H1 (cell line): ENCODE measurements around the gene TSEN54. TPM values are rescaled to one million over a fixed set of nuclear protein-coding genes. Genes with fewer than 3 reads are reported as not detected.

ENCODE experiments used
- CTCF ChIA-PET: fragments of 300-600 bp; sonication (Branson Sonifier 250); formaldehyde crosslinking; loops from one replicate; lab custom pipeline; 2021; ENCODE audit not compliant: partially characterized antibody; lab: Charles Lee
- POLR2A ChIA-PET: fragments of 300-600 bp; sonication (Branson Sonifier 250); formaldehyde crosslinking; loops from one replicate; lab custom pipeline; 2021; ENCODE audit warnings: inconsistent platforms; ENCODE audit not compliant: partially characterized antibody; lab: Charles Lee
- DNase-seq, 2 experiments: peaks; one replicate each; pipeline versions ENCODE4 v3.0.0 to v3.0.0-alpha.2; 2010 to 2022; ENCODE audit warnings: low spot score in 2 of 2, low read depth in 1 of 2, mixed read lengths in 1 of 2
- FAIRE-seq: peaks from 2 replicates; lab custom pipeline; 2011; peaks lifted over from hg19 to GRCh38; lab: Jason Lieb, UNC
- H2AFZ ChIP-seq: 2 replicates; pipeline ENCODE4 v1.8.1; 2012; ENCODE audit warnings: low read length, inconsistent platforms
- H2AK5ac ChIP-seq: 2 replicates; pipeline ENCODE4 v1.6.1; 2013; ENCODE audit warnings: low read depth, low read length
- H2BK120ac ChIP-seq: replicated peaks from 2 replicates; pipeline ENCODE3; 2013; ENCODE audit warnings: low read depth, low read length, inconsistent platforms
- H2BK12ac ChIP-seq: 2 replicates; pipeline ENCODE4 v1.6.1; 2013; ENCODE audit warnings: low read depth, low read length
- H2BK15ac ChIP-seq: 2 replicates; pipeline ENCODE4 v1.6.1; 2013; ENCODE audit warnings: low read length
- H2BK20ac ChIP-seq: 2 replicates; pipeline ENCODE4 v1.6.1; 2013; ENCODE audit warnings: low read length
- H2BK5ac ChIP-seq: 2 replicates; pipeline ENCODE4 v1.6.1; 2013; ENCODE audit warnings: low read depth, low read length
- H3K14ac ChIP-seq: 2 replicates; pipeline ENCODE4 v1.6.1; 2013; ENCODE audit warnings: inconsistent platforms; ENCODE audit not compliant: insufficient read length
- H3K18ac ChIP-seq: 2 replicates; pipeline ENCODE4 v1.6.1; 2013; ENCODE audit warnings: low read length; ENCODE audit errors: extremely low read depth
- H3K23ac ChIP-seq: 2 replicates; pipeline ENCODE4 v1.6.1; 2013; ENCODE audit warnings: inconsistent platforms; ENCODE audit not compliant: insufficient read length
- H3K23me2 ChIP-seq: 2 replicates; pipeline ENCODE4 v1.6.1; 2013; ENCODE audit warnings: low read depth, low read length
- H3K27ac ChIP-seq: 2 replicates; pipeline ENCODE4 v1.6.1; 2011; ENCODE audit warnings: low read depth, low read length, inconsistent platforms
- H3K27me3 ChIP-seq, 4 experiments: replicated peaks in 1 of 4; 1 replicate in 1 of 4; 2 replicates in 3 of 4; pipeline versions ENCODE4 v1.6.1 to v1.8.1; 2011 to 2013; ENCODE audit warnings: low read length in 3 of 4, mild to moderate bottlenecking in 3 of 4, inconsistent platforms in 2 of 4, mixed read lengths in 2 of 4, moderate library complexity in 1 of 4; ENCODE audit not compliant: control insufficient read depth in 3 of 4, insufficient read depth in 3 of 4; ENCODE audit errors: extremely low read depth in 1 of 4
- H3K36me3 ChIP-seq, 4 experiments: 2 replicates each; pipeline versions ENCODE4 v1.6.1 to v1.8.1; 2011 to 2013; ENCODE audit warnings: mild to moderate bottlenecking in 4 of 4, low read length in 3 of 4, moderate library complexity in 2 of 4, control low read depth in 1 of 4, inconsistent platforms in 1 of 4; ENCODE audit not compliant: insufficient read depth in 4 of 4, control insufficient read depth in 2 of 4
- H3K4ac ChIP-seq: replicated peaks from 2 replicates; pipeline ENCODE3; 2013; ENCODE audit warnings: low read length, low read depth, mixed read lengths, inconsistent platforms; ENCODE audit not compliant: insufficient read length
- H3K4me1 ChIP-seq, 4 experiments: replicated peaks in 1 of 4; 1 replicate in 1 of 4; 2 replicates in 3 of 4; pipeline versions ENCODE4 v1.6.1 to v1.8.1; 2011 to 2013; ENCODE audit warnings: low read length in 3 of 4, inconsistent platforms in 2 of 4, mixed read lengths in 1 of 4; ENCODE audit not compliant: insufficient read depth in 4 of 4, control insufficient read depth in 3 of 4
- H3K4me2 ChIP-seq, 2 experiments: 2 replicates each; pipeline versions ENCODE4 v1.6.1 to v1.8.1; 2011 to 2013; ENCODE audit warnings: low read depth in 2 of 2, low read length in 2 of 2, control low read depth in 1 of 2, inconsistent platforms in 1 of 2, mild to moderate bottlenecking in 1 of 2; ENCODE audit not compliant: insufficient read depth in 1 of 2
- H3K4me3 ChIP-seq, 4 experiments: fragments of 200-600, 300-600 bp in 1 of 4; sonication (generic), shearing (Covaris generic), sonication (Bioruptor Twin) in 1 of 4; 2 replicates each; pipeline versions ENCODE4 v1.5.1 to v1.8.1; 2011 to 2016; ENCODE audit warnings: low read length in 4 of 4, low read depth in 3 of 4, control low read depth in 2 of 4, inconsistent platforms in 2 of 4, mild to moderate bottlenecking in 2 of 4, mixed read lengths in 1 of 4, moderate library complexity in 1 of 4; ENCODE audit not compliant: insufficient read depth in 2 of 4; ENCODE audit errors: extremely low read depth in 1 of 4
- H3K56ac ChIP-seq: replicated peaks from 2 replicates; pipeline ENCODE3; 2013; ENCODE audit warnings: low read depth, mild to moderate bottlenecking, mixed read lengths, low read length, inconsistent platforms; ENCODE audit not compliant: insufficient read length
- H3K79me1 ChIP-seq: 2 replicates; pipeline ENCODE4 v1.6.1; 2013; ENCODE audit warnings: low read depth, low read length, control low read depth
- H3K79me2 ChIP-seq, 2 experiments: 2 replicates each; pipeline versions ENCODE4 v1.6.1 to v1.8.1; 2012 to 2013; ENCODE audit warnings: low read length in 2 of 2, mild to moderate bottlenecking in 2 of 2, inconsistent platforms in 1 of 2; ENCODE audit not compliant: insufficient read depth in 2 of 2, control insufficient read depth in 1 of 2
- H3K9ac ChIP-seq, 4 experiments: replicated peaks in 1 of 4; 1 replicate in 1 of 4; 2 replicates in 3 of 4; pipeline versions ENCODE4 v1.6.1 to v1.8.1; 2011 to 2013; ENCODE audit warnings: low read depth in 3 of 4, low read length in 3 of 4, control low read depth in 2 of 4, mild to moderate bottlenecking in 2 of 4, moderate library complexity in 2 of 4, inconsistent platforms in 1 of 4; ENCODE audit errors: extremely low read depth in 1 of 4
- H3K9me3 ChIP-seq, 2 experiments: 2 replicates each; pipeline versions ENCODE4 v1.6.1 to v1.8.1; 2012 to 2013; ENCODE audit warnings: mild to moderate bottlenecking in 2 of 2, moderate library complexity in 2 of 2, control low read depth in 1 of 2, inconsistent platforms in 1 of 2, low read depth in 1 of 2, low read length in 1 of 2, mixed read lengths in 1 of 2; ENCODE audit not compliant: insufficient read depth in 2 of 2
- H4K20me1 ChIP-seq, 2 experiments: replicated peaks in 1 of 2; 2 replicates each; pipeline versions ENCODE3 to v1.8.1; 2011 to 2013; ENCODE audit warnings: inconsistent platforms in 2 of 2, low read length in 2 of 2, mild to moderate bottlenecking in 1 of 2; ENCODE audit not compliant: insufficient read depth in 2 of 2, control insufficient read depth in 1 of 2
- H4K5ac ChIP-seq: 2 replicates; pipeline ENCODE4 v1.6.1; 2013; ENCODE audit warnings: low read length, low read depth, mixed read lengths, inconsistent platforms; ENCODE audit not compliant: insufficient read length
- H4K8ac ChIP-seq: 2 replicates; pipeline ENCODE4 v1.8.0; 2013; ENCODE audit warnings: mild to moderate bottlenecking, moderate library complexity, low read length, inconsistent platforms; ENCODE audit not compliant: insufficient read depth; ENCODE audit errors: extremely low read depth
- H4K91ac ChIP-seq: replicated peaks from 2 replicates; pipeline ENCODE3; 2013; ENCODE audit warnings: low read length, mixed read lengths, inconsistent platforms; ENCODE audit not compliant: insufficient read length
- GABPA ChIP-seq: IDR thresholded peaks from 2 replicates; pipeline ENCODE4 v1.6.1; 2011; ENCODE audit warnings: mild to moderate bottlenecking, low read length, moderate library complexity, borderline replicate concordance; ENCODE audit not compliant: insufficient read depth
- HDAC2 ChIP-seq, 2 experiments: fragments of 300-600 bp in 1 of 2; sonication (generic) in 1 of 2; IDR thresholded peaks; 2 replicates each; pipeline ENCODE4 v1.6.1; 2011 to 2012; ENCODE audit warnings: low read depth in 2 of 2, low read length in 2 of 2, mild to moderate bottlenecking in 2 of 2, moderate library complexity in 2 of 2, borderline replicate concordance in 1 of 2, inconsistent platforms in 1 of 2
- MAX ChIP-seq: IDR thresholded peaks from 2 replicates; pipeline ENCODE4 v1.6.1; 2012; ENCODE audit warnings: inconsistent platforms
- RAD21 ChIP-seq, 2 experiments: IDR thresholded peaks in 1 of 2; conservative IDR thresholded peaks in 1 of 2; 2 replicates each; pipeline ENCODE4 v1.6.1; 2011; ENCODE audit warnings: low read depth in 2 of 2, low read length in 2 of 2, improper control_type of control experiment in 1 of 2, inconsistent platforms in 1 of 2, mild to moderate bottlenecking in 1 of 2, moderate library complexity in 1 of 2
- RNF2 ChIP-seq: fragments of 200-900, 300-1000 bp; sonication (generic); IDR thresholded peaks from 2 replicates; pipeline ENCODE4 v1.7.1; 2016; ENCODE audit warnings: borderline replicate concordance, low read depth, mild to moderate bottlenecking, antibody characterized with exemption, low read length; ENCODE audit not compliant: poor library complexity, severe bottlenecking; ENCODE audit errors: missing control alignments
- SUZ12 ChIP-seq: fragments of 200-600 bp; sonication (generic); IDR thresholded peaks from 2 replicates; pipeline ENCODE4 v1.6.1; 2012; ENCODE audit warnings: mild to moderate bottlenecking, inconsistent platforms, low read length, moderate library complexity, mixed read lengths
- TEAD4 ChIP-seq: IDR thresholded peaks from 2 replicates; pipeline ENCODE4 v1.6.1; 2012; ENCODE audit warnings: low read depth, low read length, inconsistent platforms, mixed read lengths
- WGBS, 2 experiments: shearing (Covaris generic) in 1 of 2; methylation state at CpG; one replicate each; pipeline versions ENCODE4 v1.1.6 to v1.1.7; 2013 to 2015; ENCODE audit warnings: low lambda C conversion rate in 2 of 2, mixed read lengths in 2 of 2, inconsistent platforms in 1 of 2, low coverage in 1 of 2, missing lambda C conversion rate in 1 of 2; ENCODE audit not compliant: insufficient replicate concordance in 2 of 2, insufficient coverage in 1 of 2, insufficient read length in 1 of 2; ENCODE audit errors: extremely low coverage in 1 of 2, missing lambda C conversion rate in 1 of 2; 5-methylcytosine and 5-hydroxymethylcytosine counted together
- polyA plus RNA-seq, 7 experiments: library from polyadenylated mRNA; depleted of rRNA in 3 of 7; stranded (reverse) in 5 of 7; unstranded in 2 of 7; fragments of >200 nt in 5 of 7; fragments of 200-250 nt in 2 of 7; gene quantifications; 1 replicate in 5 of 7; 2 replicates in 1 of 7; 4 replicates in 1 of 7; pipeline versions ENCODE4 v1.2.1 to v1.2.3, GENCODE V29; 2011 to 2013; ENCODE audit warnings: missing spikeins in 2 of 7, mixed read lengths in 2 of 7
- total RNA-seq: library from RNA; stranded (reverse); fragmentation: NEBNext Ultra II Directional; extraction: Animal tissue kit (Norgen Biotek cat#: 25700); gene quantifications from 2 replicates; pipeline ENCODE4 v1.2.1, GENCODE V29; 2021

Gene TSEN54
- total and polyA plus RNA-seq, 2 of the 8 experiments (the other 6 are each of a cell fraction or from before 2014, with no cell fraction given), result 43.6 to 60.3 TPM

GRCh38 chr17:75564195-75564594, 47.9 kb downstream of the TSEN54 start:
- H2BK5ac ChIP-seq, result no peak overlapping the region
- H2AFZ ChIP-seq, result no peak overlapping the region
- no peak overlapping the region for H3K14ac ChIP-seq
- no peak overlapping the region for H3K9ac ChIP-seq
- no peak overlapping the region for H3K4me2 ChIP-seq
- H3K4me1 ChIP-seq, result no peaks in the 10 kb centered on the region
- H4K20me1 ChIP-seq, result peaks cover 0 to 7% of the 10 kb centered on the region in 2 experiments
- H3K27me3 ChIP-seq, result no peaks in the 10 kb centered on the region
- peaks cover 3 to 15% (median 10%) of the 10 kb centered on the region in 4 experiments for H3K36me3 ChIP-seq
- CTCF ChIA-PET, result interaction anchor here (1.1 to 1.8 kb wide), 2 partner anchors 11 to 53 kb away, joined by 4 to 6 read pairs; no protein-coding TSS in a partner anchor
- no peak overlapping the region for H4K5ac ChIP-seq
- H2AK5ac ChIP-seq, result no peak overlapping the region
- H3K23me2 ChIP-seq, result no peaks in the 10 kb centered on the region
- H3K4me3 ChIP-seq, result no peak overlapping the region
- no peak overlapping the region for H3K27ac ChIP-seq
- no peak overlapping the region for H4K91ac ChIP-seq
- H4K8ac ChIP-seq, result no peak overlapping the region; the same call in 1 of the 2 replicates
- H3K79me2 ChIP-seq, result no peaks in the 10 kb centered on the region
- FAIRE-seq (no peak), DNase-seq (no peak)
- no peaks in the 10 kb centered on the region for H3K79me1 ChIP-seq
- H3K56ac ChIP-seq, result no peak overlapping the region
- no peak overlapping the region for H3K4ac ChIP-seq
- H3K9me3 ChIP-seq, result no peaks in the 10 kb centered on the region
- H2BK120ac ChIP-seq, result no peak overlapping the region
- no peak for TF ChIP-seq SUZ12
- TF ChIP-seq RNF2, result no peak
- TF ChIP-seq TEAD4, result no peak
- TF ChIP-seq GABPA, result no peak
- no peak for TF ChIP-seq RAD21 (IDR thresholded peaks at IDR 0.05 in 1 of 2, conservative IDR thresholded peaks at IDR 0.05 in 1 of 2; ENCODE audit: low read depth in 2 of 2, low read length in 2 of 2)
- no peak for TF ChIP-seq MAX
- TF ChIP-seq HDAC2 (IDR thresholded peaks at IDR 0.05; ENCODE audit: borderline replicate concordance in 1 of 2, low read depth in 2 of 2, low read length in 2 of 2), result no peak
- no peak overlapping the region for H3K23ac ChIP-seq
- H2BK20ac ChIP-seq, result no peak overlapping the region
- 95% methylated on average over 11 of the region's 11 CpGs; no CpG with 5 or more reads in 1 of the 2 experiments for WGBS, 2 experiments
- H2BK12ac ChIP-seq, result no peak overlapping the region
- POLR2A ChIA-PET, result no interaction called here
- H3K18ac ChIP-seq, result no peak overlapping the region
- H2BK15ac ChIP-seq, result no peak overlapping the region
